ENCODE results near the gene ARL3.

The ARL3 gene

DNA sequence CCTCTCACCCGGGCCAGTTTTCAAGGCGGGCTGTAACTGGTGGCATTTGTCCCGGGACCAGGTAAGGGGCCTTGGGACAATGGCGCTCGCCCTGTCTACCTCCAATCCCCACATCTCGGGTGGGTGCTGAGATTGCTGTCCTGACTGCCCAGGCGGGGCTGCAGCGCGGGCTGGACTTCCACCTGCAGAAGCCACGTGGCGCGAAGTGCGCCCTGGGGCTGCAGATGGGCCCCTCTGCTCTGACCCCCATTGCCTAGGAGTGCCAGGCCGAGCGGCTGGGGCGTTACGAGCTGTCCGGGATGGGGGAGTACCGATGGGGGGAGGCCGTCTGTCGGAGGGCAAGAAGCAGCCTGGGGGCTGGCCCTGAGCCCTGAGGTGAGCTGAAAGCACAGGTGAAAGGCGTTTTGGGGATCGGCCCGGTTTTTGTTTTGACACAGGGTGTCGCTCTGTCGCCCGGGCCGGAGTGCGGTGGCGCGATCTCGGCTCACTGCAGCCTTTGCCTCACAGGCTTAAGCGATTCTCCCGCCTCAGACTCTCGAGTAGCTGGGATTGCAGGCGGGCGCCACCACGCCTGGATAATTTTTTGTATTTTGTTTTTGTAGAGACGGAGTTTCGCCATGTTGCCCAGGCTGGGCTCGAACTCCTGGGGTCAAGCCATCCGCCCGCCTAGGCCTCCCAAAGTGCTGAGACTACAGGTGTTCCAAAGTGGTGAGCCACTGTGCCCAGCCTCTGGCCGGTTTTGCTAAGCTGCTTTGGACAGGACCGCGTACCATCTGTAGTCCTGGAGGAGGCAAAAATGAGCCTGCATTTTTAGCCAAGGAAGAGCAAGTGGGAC, 641 bp upstream of the ARL3 start, which contains the start of gene SFXN2:
Gene SFXN2, plus strand, starts transcription at position 16 of the 835 bp plus-strand sequence. CDS start 12,001 bp downstream, outside the sequence.
- peak within 1 kb of the TSS; percentile 89 for H3K4me3 ChIP-seq (ENCODE audit: low read length)
- no peak for DNase-seq (ENCODE audit: low read depth)
- TF ChIP-seq, protein P1, sequence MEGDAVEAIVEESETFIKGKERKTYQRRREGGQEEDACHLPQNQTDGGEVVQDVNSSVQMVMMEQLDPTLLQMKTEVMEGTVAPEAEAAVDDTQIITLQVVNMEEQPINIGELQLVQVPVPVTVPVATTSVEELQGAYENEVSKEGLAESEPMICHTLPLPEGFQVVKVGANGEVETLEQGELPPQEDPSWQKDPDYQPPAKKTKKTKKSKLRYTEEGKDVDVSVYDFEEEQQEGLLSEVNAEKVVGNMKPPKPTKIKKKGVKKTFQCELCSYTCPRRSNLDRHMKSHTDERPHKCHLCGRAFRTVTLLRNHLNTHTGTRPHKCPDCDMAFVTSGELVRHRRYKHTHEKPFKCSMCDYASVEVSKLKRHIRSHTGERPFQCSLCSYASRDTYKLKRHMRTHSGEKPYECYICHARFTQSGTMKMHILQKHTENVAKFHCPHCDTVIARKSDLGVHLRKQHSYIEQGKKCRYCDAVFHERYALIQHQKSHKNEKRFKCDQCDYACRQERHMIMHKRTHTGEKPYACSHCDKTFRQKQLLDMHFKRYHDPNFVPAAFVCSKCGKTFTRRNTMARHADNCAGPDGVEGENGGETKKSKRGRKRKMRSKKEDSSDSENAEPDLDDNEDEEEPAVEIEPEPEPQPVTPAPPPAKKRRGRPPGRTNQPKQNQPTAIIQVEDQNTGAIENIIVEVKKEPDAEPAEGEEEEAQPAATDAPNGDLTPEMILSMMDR (conservative IDR thresholded peaks at IDR 0.05; ENCODE audit: low read depth, low read length), result no peak

DNA sequence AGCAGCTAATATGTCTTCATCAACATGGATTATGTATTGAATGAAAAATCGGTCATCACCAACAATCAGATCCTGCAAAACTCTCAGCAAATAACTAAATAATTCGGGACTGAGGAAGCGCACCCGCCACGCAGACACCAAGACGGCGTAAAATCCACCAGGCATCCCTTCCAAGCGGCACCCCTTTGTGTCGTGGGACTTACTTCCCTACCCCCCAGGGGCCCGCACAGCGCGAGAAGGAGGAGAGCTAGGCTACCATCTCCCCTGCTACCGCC, 721 bp downstream of the ARL3 start:
- DNase-seq (ENCODE audit: low read depth), result no peak
- peak overlapping the region; percentile 89 for H3K4me3 ChIP-seq (ENCODE audit: low read length)

DNA sequence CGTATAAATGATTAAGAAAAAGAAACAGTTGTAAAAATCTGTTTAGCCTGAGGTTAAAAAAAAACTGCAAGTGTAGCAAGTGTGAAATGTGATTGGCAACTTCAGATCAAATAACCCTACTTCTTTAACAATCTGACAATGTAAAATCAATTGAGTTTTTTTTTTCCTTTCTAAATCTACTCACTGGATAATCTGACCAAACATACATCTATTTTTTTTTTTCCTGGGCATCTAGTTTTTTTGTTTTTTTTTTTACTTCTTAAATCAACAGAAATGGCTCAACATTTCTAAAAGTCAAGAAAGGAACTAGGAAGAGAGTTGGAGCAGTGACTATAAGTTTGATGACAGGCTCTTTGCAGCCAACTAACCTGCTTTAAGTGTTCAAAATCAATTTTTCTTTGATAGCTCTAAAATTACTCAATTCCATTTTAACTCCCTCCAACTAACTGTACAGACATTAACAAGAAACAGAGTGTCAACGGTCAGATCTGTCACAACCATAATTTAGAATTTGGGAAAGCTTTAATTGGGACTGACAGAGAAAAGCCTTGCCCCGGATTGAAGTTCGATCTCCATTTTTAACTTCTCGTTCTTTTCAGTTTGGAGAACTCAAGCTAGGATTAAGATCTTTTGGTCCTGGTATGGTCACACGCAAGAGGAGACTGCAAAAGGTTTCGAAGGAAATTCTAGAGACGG, 1.2 kb downstream of the ARL3 start:
- TF ChIP-seq, protein P1 (conservative IDR thresholded peaks at IDR 0.05; ENCODE audit: low read depth, low read length), result no peak
- DNase-seq (ENCODE audit: low read depth), result no peak
- H3K4me3 ChIP-seq (ENCODE audit: low read length), result peak overlapping the region; percentile 89

More for the DNA sequence above, 721 bp downstream of the ARL3 start:
- TF ChIP-seq, protein P1 (conservative IDR thresholded peaks at IDR 0.05; ENCODE audit: low read depth, low read length), result no peak

DNA sequence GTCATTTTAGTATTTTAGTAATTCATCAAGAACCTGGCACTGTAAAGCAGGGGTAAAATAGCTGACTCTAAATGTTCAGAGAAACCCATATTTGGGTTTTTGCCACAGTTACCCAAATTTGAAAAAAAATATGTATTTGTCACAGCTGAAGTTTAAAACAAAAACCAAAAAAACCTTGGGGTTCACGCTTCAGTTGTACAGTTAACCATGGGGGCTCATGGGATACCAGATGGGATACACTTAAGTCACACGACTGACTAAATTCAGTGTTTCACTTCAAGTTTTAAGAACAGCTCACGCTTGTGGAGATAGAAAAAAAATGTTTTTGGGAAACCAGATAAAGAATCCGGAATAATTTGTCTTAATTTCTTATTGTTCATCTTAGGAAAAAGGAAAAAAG, 2.1 kb downstream of the ARL3 start:
- no peak overlapping the region for H3K4me3 ChIP-seq (ENCODE audit: low read length)
- TF ChIP-seq, protein P1 (conservative IDR thresholded peaks at IDR 0.05; ENCODE audit: low read depth, low read length), result no peak
- no peak for DNase-seq (ENCODE audit: low read depth)

DNA sequence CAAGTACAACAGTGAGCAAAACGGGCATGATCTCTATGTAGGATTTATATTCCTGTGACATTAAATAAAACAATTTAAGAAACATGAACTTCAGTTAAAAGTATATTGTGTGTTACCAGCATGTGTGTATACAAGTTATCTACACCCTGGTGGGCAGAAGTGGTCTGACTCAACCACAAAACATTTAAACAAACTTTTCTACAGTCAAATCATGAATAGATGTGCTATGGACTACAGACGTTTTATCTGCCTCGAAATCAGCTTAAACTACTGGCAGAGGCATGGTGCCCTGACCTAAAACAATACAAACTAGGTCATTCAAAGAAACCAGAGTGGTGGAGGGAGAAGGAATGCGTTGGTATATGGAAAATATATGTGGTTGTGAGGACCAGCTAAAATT, 3.6 kb downstream of the ARL3 start:
- H3K4me3 ChIP-seq (ENCODE audit: low read length), result no peak overlapping the region
- TF ChIP-seq, protein P1 (conservative IDR thresholded peaks at IDR 0.05; ENCODE audit: low read depth, low read length), result no peak
- DNase-seq (ENCODE audit: low read depth), result no peak

DNA sequence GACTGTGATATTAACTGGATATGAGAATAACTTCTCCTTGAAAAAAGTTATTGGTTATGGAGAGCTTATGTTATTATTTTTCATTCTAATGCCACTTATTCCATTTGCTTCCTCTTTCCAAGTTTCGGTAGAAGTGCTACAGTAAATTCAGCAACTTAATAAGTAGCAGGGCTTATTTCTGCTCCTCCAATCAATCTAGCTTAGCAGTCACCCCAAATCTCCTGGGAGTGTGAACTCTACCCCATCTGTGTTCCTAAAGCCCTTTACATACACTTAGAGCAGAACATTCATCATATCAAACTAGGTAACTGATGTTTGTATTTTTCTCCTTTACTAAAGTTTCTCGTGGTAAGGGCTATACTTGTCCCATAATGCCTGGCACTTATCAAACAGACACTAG, 8.7 kb downstream of the ARL3 start:
- TF ChIP-seq, protein P1 (conservative IDR thresholded peaks at IDR 0.05; ENCODE audit: low read depth, low read length), result no peak
- no peak overlapping the region for H3K4me3 ChIP-seq (ENCODE audit: low read length)
- DNase-seq (ENCODE audit: low read depth), result no peak

DNA sequence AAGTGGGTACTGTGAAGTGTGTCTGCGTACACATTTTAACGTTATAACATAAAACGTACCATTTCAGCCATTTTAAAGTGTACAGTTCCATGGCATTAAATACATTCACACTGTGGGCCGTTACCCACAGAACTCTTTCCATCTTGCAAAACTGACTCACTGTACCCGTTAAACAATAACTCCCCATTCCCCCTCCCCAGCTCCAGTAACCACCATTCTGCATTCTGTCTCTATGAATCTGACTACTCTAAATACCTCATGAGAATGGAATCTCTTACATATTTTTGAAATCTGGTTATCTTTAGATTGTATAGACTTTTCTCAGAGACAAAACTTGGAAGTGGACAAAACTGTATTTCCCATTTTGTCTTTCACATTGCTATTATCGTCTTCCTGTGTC, 9.3 kb downstream of the ARL3 start:
- no peak overlapping the region for H3K4me3 ChIP-seq (ENCODE audit: low read length)
- TF ChIP-seq, protein P1 (conservative IDR thresholded peaks at IDR 0.05; ENCODE audit: low read depth, low read length), result no peak
- no peak for DNase-seq (ENCODE audit: low read depth)

Data from retinal pigment epithelial cell (primary cell).